ENCODE results near the gene SDCBP2.
"Not testable (repeated sequence)": the region's sequence is repeated elsewhere in the genome, so short reads cannot be mapped to it uniquely, and the experiment has no call there.

SDCBP2 gene

GRCh38 chr20:1345030-1345755 lies 16.3 kb upstream of the SDCBP2 start:
- DNase-seq (ENCODE audit: low read depth), result no peak
- no peak overlapping the region for H3K4me3 ChIP-seq (ENCODE audit: low read length)
- TF ChIP-seq CTCF (IDR thresholded peaks at IDR 0.05; ENCODE audit: insufficient read depth, low read depth, low read length, missing control alignments), result no peak

GRCh38 chr20:1343446-1344124 lies 14.6 kb upstream of the SDCBP2 start:
- DNase-seq (ENCODE audit: low read depth); H3K4me3 ChIP-seq (ENCODE audit: low read length): not testable (repeated sequence)

- no peak for TF ChIP-seq CTCF (IDR thresholded peaks at IDR 0.05; ENCODE audit: insufficient read depth, low read depth, low read length, missing control alignments)
- no peak for DNase-seq (ENCODE audit: low read depth)
- H3K4me3 ChIP-seq (ENCODE audit: low read length), result no peak overlapping the region
These were observed 12.8 kb upstream of the SDCBP2 start for GRCh38 chr20:1341561-1342265.

- TF ChIP-seq CTCF (IDR thresholded peaks at IDR 0.05; ENCODE audit: insufficient read depth, low read depth, low read length, missing control alignments), result no peak
- no peak overlapping the region for H3K4me3 ChIP-seq (ENCODE audit: low read length)
- no peak for DNase-seq (ENCODE audit: low read depth)
These were observed 9.9 kb upstream of the SDCBP2 start for GRCh38 chr20:1338801-1339200.

- no peak for DNase-seq (ENCODE audit: low read depth)
- no peak for TF ChIP-seq CTCF (IDR thresholded peaks at IDR 0.05; ENCODE audit: insufficient read depth, low read depth, low read length, missing control alignments)
- H3K4me3 ChIP-seq (ENCODE audit: low read length), result no peak overlapping the region
These were observed 9.2 kb upstream of the SDCBP2 start for GRCh38 chr20:1338096-1338495.

GRCh38 chr20:1337441-1337840 lies 8.5 kb upstream of the SDCBP2 start:
- no peak for TF ChIP-seq CTCF (IDR thresholded peaks at IDR 0.05; ENCODE audit: insufficient read depth, low read depth, low read length, missing control alignments)
- no peak overlapping the region for H3K4me3 ChIP-seq (ENCODE audit: low read length)
- no peak for DNase-seq (ENCODE audit: low read depth)

GRCh38 chr20:1336699-1337367 lies 7.9 kb upstream of the SDCBP2 start:
- no peak for TF ChIP-seq CTCF (IDR thresholded peaks at IDR 0.05; ENCODE audit: insufficient read depth, low read depth, low read length, missing control alignments)
- no peak overlapping the region for H3K4me3 ChIP-seq (ENCODE audit: low read length)
- no peak for DNase-seq (ENCODE audit: low read depth)
